Measurements from ENCODE around the gene LURAP1L.

LURAP1L gene

GRCh38 chr9:12809720-12810119 is 34.9 kb downstream of the LURAP1L start:
- no peak overlapping the region for H3K4me2 ChIP-seq (ENCODE audit: low read depth, low read length, poor library complexity, severe bottlenecking)
- H3K79me2 ChIP-seq (ENCODE audit: insufficient read depth, low read length) = no peaks in the 10 kb centered on the region
- no peaks in the 10 kb centered on the region for H3K27me3 ChIP-seq (ENCODE audit: insufficient read depth, low read length, poor library complexity, severe bottlenecking)
- no peaks in the 10 kb centered on the region for H4K20me1 ChIP-seq (ENCODE audit: insufficient read depth, low read length, poor library complexity, severe bottlenecking)
- no peaks in the 10 kb centered on the region for H3K9me3 ChIP-seq (ENCODE audit: insufficient read depth, low read depth, low read length)
- no peaks in the 10 kb centered on the region for H3F3A ChIP-seq (ENCODE audit: low read depth)
- no peaks in the 10 kb centered on the region for H3K36me3 ChIP-seq (ENCODE audit: insufficient read depth, low read length)
- H3K9ac ChIP-seq (ENCODE audit: low read depth, low read length, poor library complexity, severe bottlenecking) = no peak overlapping the region
- H2AFZ ChIP-seq (ENCODE audit: low read length) = no peak overlapping the region
- no peaks in the 10 kb centered on the region for H3K4me1 ChIP-seq (ENCODE audit: insufficient read depth, low read length, poor library complexity, severe bottlenecking)
- H3K4me3 ChIP-seq (ENCODE audit: low read length, poor library complexity, severe bottlenecking) = no peak overlapping the region
- TF ChIP-seq CTCF (conservative IDR thresholded peaks at IDR 0.05; ENCODE audit: low read length) = no peak
- no peaks in the 10 kb centered on the region for H3K9me2 ChIP-seq (replicated peaks; ENCODE audit: low read depth, low read length)

- Histone ChIP-seq H3K4me3 (ENCODE audit: low read length, poor library complexity, severe bottlenecking) (no peak overlapping the region), H3K36me3 (ENCODE audit: insufficient read depth, low read length) (no peaks in the 10 kb centered on the region), H3K4me1 (ENCODE audit: insufficient read depth, low read length, poor library complexity, severe bottlenecking) (no peaks in the 10 kb centered on the region), H3K79me2 (ENCODE audit: insufficient read depth, low read length) (no peaks in the 10 kb centered on the region), H3K9ac (ENCODE audit: low read depth, low read length, poor library complexity, severe bottlenecking) (no peak overlapping the region), H3K27me3 (ENCODE audit: insufficient read depth, low read length, poor library complexity, severe bottlenecking) (no peaks in the 10 kb centered on the region), H2AFZ (ENCODE audit: low read length) (no peak overlapping the region), H3K9me2 (replicated peaks; ENCODE audit: low read depth, low read length) (no peaks in the 10 kb centered on the region), H4K20me1 (ENCODE audit: insufficient read depth, low read length, poor library complexity, severe bottlenecking) (no peaks in the 10 kb centered on the region), H3K4me2 (ENCODE audit: low read depth, low read length, poor library complexity, severe bottlenecking) (no peak overlapping the region), H3F3A (ENCODE audit: low read depth) (no peaks in the 10 kb centered on the region), H3K9me3 (ENCODE audit: insufficient read depth, low read depth, low read length) (no peaks in the 10 kb centered on the region)
- no peak for TF ChIP-seq CTCF (conservative IDR thresholded peaks at IDR 0.05; ENCODE audit: low read length)
- no peak for TF ChIP-seq EZH2phosphoT487 (IDR thresholded peaks at IDR 0.05; ENCODE audit: borderline replicate concordance)
These were observed 37.1 kb downstream of the LURAP1L start for GRCh38 chr9:12811935-12812334.

GRCh38 chr9:12812710-12813109 is 37.9 kb downstream of the LURAP1L start:
- Histone ChIP-seq H3K36me3 (ENCODE audit: insufficient read depth, low read length) (no peaks in the 10 kb centered on the region), H3K27me3 (ENCODE audit: insufficient read depth, low read length, poor library complexity, severe bottlenecking) (no peaks in the 10 kb centered on the region), H3K9me3 (ENCODE audit: insufficient read depth, low read depth, low read length) (no peaks in the 10 kb centered on the region), H3K79me2 (ENCODE audit: insufficient read depth, low read length) (no peaks in the 10 kb centered on the region), H3K4me2 (ENCODE audit: low read depth, low read length, poor library complexity, severe bottlenecking) (no peak overlapping the region), H3K4me1 (ENCODE audit: insufficient read depth, low read length, poor library complexity, severe bottlenecking) (no peaks in the 10 kb centered on the region), H4K20me1 (ENCODE audit: insufficient read depth, low read length, poor library complexity, severe bottlenecking) (no peaks in the 10 kb centered on the region), H3K9me2 (replicated peaks; ENCODE audit: low read depth, low read length) (no peaks in the 10 kb centered on the region), H3F3A (ENCODE audit: low read depth) (no peaks in the 10 kb centered on the region), H3K9ac (ENCODE audit: low read depth, low read length, poor library complexity, severe bottlenecking) (no peak overlapping the region), H3K4me3 (ENCODE audit: low read length, poor library complexity, severe bottlenecking) (no peak overlapping the region), H2AFZ (ENCODE audit: low read length) (no peak overlapping the region)
- TF ChIP-seq CTCF (conservative IDR thresholded peaks at IDR 0.05; ENCODE audit: low read length) = no peak
- TF ChIP-seq EZH2phosphoT487 (IDR thresholded peaks at IDR 0.05; ENCODE audit: borderline replicate concordance) = no peak

All from Loucy (cell line).